ENCODE data around the gene B3GNT7.

DNA sequence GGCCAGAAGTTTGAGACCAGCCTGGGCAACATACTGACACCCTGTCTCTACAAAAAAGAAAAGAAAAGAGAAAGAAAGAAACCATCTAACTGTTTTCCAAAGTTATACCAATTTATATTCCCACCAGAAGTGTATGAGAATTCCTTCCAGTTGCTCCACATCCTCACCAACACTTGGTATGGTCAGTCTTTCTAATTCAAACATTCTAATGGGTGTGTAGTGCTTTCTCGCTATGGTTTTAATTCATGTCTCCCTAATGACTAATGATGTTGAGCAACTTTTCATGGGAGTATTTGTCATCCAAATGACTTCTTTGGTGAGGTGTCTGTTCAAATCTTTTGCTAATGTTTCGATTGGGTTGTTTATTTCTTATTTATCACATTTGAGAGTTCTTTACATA is 10.5 kb upstream of the B3GNT7 start:
- TF ChIP-seq, protein P1, sequence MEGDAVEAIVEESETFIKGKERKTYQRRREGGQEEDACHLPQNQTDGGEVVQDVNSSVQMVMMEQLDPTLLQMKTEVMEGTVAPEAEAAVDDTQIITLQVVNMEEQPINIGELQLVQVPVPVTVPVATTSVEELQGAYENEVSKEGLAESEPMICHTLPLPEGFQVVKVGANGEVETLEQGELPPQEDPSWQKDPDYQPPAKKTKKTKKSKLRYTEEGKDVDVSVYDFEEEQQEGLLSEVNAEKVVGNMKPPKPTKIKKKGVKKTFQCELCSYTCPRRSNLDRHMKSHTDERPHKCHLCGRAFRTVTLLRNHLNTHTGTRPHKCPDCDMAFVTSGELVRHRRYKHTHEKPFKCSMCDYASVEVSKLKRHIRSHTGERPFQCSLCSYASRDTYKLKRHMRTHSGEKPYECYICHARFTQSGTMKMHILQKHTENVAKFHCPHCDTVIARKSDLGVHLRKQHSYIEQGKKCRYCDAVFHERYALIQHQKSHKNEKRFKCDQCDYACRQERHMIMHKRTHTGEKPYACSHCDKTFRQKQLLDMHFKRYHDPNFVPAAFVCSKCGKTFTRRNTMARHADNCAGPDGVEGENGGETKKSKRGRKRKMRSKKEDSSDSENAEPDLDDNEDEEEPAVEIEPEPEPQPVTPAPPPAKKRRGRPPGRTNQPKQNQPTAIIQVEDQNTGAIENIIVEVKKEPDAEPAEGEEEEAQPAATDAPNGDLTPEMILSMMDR (optimal IDR thresholded peaks at IDR 0.05 in 1 of 3, IDR thresholded peaks at IDR 0.05 in 1 of 3, conservative IDR thresholded peaks at IDR 0.05 in 1 of 3; ENCODE audit: extremely low read depth in 1 of 3, insufficient read depth in 2 of 3, low read length in 3 of 3) = no peak
- TF ChIP-seq EZH2 (IDR thresholded peaks at IDR 0.05; ENCODE audit: low read length) = no peak

Data from keratinocyte (primary cell).